Ectodermal cell (in vitro differentiated cells): ENCODE results near the gene KAT5.
A peak's percentile ranks its signal among the peaks of the same experiment; 100 is the strongest.
"Not testable (repeated sequence)": the region's sequence is repeated elsewhere in the genome, so short reads cannot be mapped to it uniquely, and the experiment has no call there.

Experiments used
- H3K27ac ChIP-seq: 2 replicates; pipeline ENCODE4 v1.7.0; 2013; ENCODE audit warnings: mild to moderate bottlenecking, low read depth, low read length; ENCODE audit not compliant: insufficient read depth, poor library complexity, severe bottlenecking
- H3K27me3 ChIP-seq: 2 replicates; pipeline ENCODE4 v1.7.0; 2013; ENCODE audit warnings: mild to moderate bottlenecking, low read length; ENCODE audit not compliant: insufficient read depth, control insufficient read depth, poor library complexity, severe bottlenecking
- H3K36me3 ChIP-seq: one replicate; pipeline ENCODE4 v1.7.0; 2013; ENCODE audit warnings: low read length; ENCODE audit not compliant: control insufficient read depth, insufficient read depth
- H3K4me1 ChIP-seq: one replicate; pipeline ENCODE4 v1.7.0; 2013; ENCODE audit warnings: low read length; ENCODE audit not compliant: control insufficient read depth, insufficient read depth
- H3K4me3 ChIP-seq: 2 replicates; pipeline ENCODE4 v1.7.0; 2013; ENCODE audit warnings: low read depth, low read length, control low read depth; ENCODE audit not compliant: insufficient read depth
- H3K9me3 ChIP-seq: 2 replicates; pipeline ENCODE4 v1.7.0; 2013; ENCODE audit warnings: mild to moderate bottlenecking, low read length, moderate library complexity; ENCODE audit not compliant: control insufficient read depth
- WGBS, 2 experiments: methylation state at CpG; one replicate each; pipeline ENCODE4 v1.1.7; 2013; ENCODE audit warnings: missing lambda C conversion rate in 2 of 2; 5-methylcytosine and 5-hydroxymethylcytosine counted together

The KAT5 gene

GRCh38 chr11:65718964-65719492 is 7.0 kb downstream of the KAT5 start:
- WGBS, 2 experiments, result 91 to 93% methylated on average over 10 of the region's 10 CpGs
- H3K9me3 ChIP-seq, result no peaks in the 10 kb centered on the region
- no peak overlapping the region for H3K4me3 ChIP-seq
- no peaks in the 10 kb centered on the region for H3K27me3 ChIP-seq
- H3K4me1 ChIP-seq, result peaks cover 10% of the 10 kb centered on the region
- no peak overlapping the region for H3K27ac ChIP-seq
- peaks cover 43% of the 10 kb centered on the region for H3K36me3 ChIP-seq

DNA sequence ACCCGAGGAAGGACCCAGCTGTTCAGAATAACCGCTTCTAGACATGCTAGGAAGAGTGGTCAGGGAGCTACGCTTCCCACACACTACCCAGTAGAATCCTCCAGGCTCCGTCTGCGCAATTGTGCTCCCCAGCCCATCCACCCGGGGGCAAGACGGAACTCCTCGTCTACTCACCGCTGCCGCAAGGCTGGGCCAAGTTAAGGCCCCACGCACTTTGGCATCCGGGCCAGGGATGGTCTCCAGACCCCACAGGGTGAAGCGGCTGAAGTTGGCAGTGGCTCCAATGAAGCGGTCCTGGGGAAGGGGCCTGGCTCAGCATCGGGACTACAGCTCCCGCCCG is 7.8 kb downstream of the KAT5 start:
- WGBS, 2 experiments, result 12 to 13% methylated on average over 17 of the region's 17 CpGs
- H3K9me3 ChIP-seq, result no peaks in the 10 kb centered on the region
- H3K4me1 ChIP-seq, result peaks cover 10% of the 10 kb centered on the region
- H3K27me3 ChIP-seq, result no peaks in the 10 kb centered on the region
- peak overlapping the region; percentile 86 for H3K4me3 ChIP-seq
- no peak overlapping the region for H3K27ac ChIP-seq
- peaks cover 35% of the 10 kb centered on the region for H3K36me3 ChIP-seq

GRCh38 chr11:65720211-65720934 is 8.3 kb downstream of the KAT5 start, which contains the start of gene RNASEH2C:
Gene RNASEH2C, minus strand, starts transcription at chr11:65720798. Its CDS starts 40 bp downstream, at chr11:65720758.
- Histone ChIP-seq H3K4me1 (peaks cover 10% of the 10 kb centered on the region), H3K27ac (peak within 1 kb of the TSS; percentile 50), H3K36me3 (peaks cover 29% of the 10 kb centered on the region), H3K9me3 (no peaks in the 10 kb centered on the region), H3K4me3 (peak within 1 kb of the TSS; percentile 86), H3K27me3 (no peaks in the 10 kb centered on the region)
- WGBS, 2 experiments, result 0% methylated on average over 76 of the region's 76 CpGs

DNA sequence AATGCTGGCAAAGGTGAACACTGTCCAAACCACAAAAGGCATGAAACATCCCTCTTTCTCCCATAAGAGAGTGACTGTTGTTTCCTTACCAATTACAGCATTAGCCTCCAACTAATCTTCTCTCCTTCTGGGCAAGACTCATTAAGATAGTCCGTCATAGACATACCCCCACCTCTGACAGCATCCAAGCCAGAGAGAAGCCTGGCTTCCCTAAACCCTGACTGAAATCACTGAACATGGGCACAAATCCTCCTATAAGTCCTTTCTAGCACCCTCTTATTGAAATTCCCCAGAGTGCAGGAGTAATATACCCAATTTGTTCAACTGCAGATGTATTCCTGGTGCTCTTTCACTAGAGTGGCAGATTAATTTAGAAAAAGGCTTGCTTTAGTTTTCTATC is 10.2 kb downstream of the KAT5 start:
- WGBS, 2 experiments, result 88 to 91% methylated on average over 1 of the region's 1 CpG
- Histone ChIP-seq H3K27me3 (no peaks in the 10 kb centered on the region), H3K4me3 (no peak overlapping the region), H3K36me3 (peaks cover 18% of the 10 kb centered on the region), H3K27ac (no peak overlapping the region), H3K9me3 (no peaks in the 10 kb centered on the region), H3K4me1 (peaks cover 10% of the 10 kb centered on the region)

DNA sequence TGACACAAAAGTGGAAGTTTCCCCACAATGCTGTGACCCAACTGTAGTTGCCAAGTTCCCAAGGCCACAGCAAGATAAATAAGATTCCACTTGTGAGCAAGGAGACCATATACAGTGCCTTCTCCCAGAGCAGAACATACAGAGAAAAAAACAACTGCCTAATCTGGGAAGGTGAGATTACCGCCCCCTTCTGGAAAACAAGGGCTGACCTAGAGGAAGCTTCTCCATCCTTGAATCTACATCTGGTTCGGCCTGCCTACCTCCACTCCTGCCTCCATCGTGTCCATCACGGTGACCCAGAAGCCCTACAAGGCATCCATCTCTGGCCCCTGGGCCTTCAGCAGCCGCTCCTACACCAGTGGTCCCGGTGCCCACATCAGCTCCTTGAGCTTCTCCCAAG is 14.6 kb downstream of the KAT5 start:
- Histone ChIP-seq H3K27ac (no peak overlapping the region), H3K4me1 (no peaks in the 10 kb centered on the region), H3K4me3 (no peak overlapping the region), H3K36me3 (no peaks in the 10 kb centered on the region), H3K27me3 (no peaks in the 10 kb centered on the region), H3K9me3 (no peaks in the 10 kb centered on the region)
- WGBS, 2 experiments, result 73% methylated on average over 6 of the region's 6 CpGs

DNA sequence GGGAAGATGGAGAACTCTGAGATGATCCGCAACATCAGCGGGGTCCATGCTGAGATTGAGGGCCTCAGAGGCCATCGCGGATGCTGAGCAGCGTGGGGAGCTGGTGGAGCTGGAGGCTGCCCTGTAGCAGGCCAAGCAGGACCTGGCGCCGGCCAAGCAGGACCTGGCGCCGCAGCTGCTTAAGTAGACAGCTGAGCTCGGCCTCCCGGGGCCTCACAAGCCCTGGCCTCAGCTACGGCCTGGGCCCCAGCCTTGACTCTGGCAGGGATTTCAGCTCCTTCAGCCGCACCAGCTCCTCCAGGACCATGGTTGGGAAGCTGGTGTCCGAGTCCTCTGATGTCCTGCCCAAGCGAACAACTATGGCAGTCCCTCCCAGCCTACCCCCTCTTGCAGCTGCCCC is 15.8 kb downstream of the KAT5 start:
- Histone ChIP-seq H3K9me3 (no peaks in the 10 kb centered on the region), H3K4me3 (no peak overlapping the region), H3K27me3 (no peaks in the 10 kb centered on the region), H3K27ac (no peak overlapping the region), H3K4me1 (no peaks in the 10 kb centered on the region), H3K36me3 (no peaks in the 10 kb centered on the region)
- 91 to 92% methylated on average over 15 of the region's 15 CpGs for WGBS, 2 experiments

DNA sequence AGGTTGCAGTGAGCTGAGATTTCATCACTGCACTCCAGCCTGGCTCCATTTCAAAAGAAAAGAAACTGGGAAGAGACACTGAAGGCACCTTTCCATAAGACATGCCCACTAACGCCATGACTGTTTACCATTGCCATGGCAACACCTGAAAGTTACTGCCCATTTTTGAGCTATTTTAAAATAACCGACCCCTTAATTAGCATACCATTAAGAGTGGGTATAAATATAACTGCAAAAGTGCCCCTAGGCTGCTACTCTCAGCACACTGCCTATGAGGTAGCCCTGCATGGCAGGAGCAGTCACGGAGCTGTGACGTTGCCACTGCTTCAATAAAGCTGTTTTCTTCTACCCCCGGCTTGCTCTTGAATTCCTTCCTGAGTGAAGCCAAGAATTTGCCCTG is 18.4 kb downstream of the KAT5 start:
- no peaks in the 10 kb centered on the region for H3K4me1 ChIP-seq
- H3K4me3 ChIP-seq, result no peak overlapping the region
- H3K9me3 ChIP-seq, result no peaks in the 10 kb centered on the region
- no peaks in the 10 kb centered on the region for H3K27me3 ChIP-seq
- H3K27ac ChIP-seq, result no peak overlapping the region
- H3K36me3 ChIP-seq, result no peaks in the 10 kb centered on the region
- WGBS, 2 experiments, result 74 to 83% methylated on average over 4 to 5 of the region's 5 CpGs

GRCh38 chr11:65735111-65735510 is 23.1 kb downstream of the KAT5 start:
- not testable (repeated sequence) for H3K4me3 ChIP-seq, H3K27me3 ChIP-seq, H3K36me3 ChIP-seq, H3K27ac ChIP-seq, H3K9me3 ChIP-seq, H3K4me1 ChIP-seq
- 79 to 87% methylated on average over 4 of the region's 4 CpGs for WGBS, 2 experiments

DNA sequence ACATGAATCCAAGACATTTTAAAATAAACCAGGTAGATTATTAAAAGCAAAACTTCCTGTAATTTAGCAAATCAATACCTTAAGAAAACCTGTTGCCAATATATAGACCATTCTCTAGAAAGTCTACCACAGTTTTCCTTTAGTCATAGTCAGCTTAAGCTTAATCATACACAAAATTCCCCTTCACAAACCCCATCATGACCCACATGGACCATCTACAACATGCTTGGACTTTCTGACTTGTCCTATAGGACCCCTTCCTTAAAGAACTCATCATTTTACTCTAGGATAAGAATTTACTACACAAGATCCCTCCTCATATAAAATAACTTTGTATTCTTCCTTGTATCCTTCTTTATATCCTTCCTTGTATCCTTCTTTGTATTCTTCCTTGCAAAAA is 24.8 kb downstream of the KAT5 start:
- Histone ChIP-seq H3K36me3 (no peaks in the 10 kb centered on the region), H3K27me3 (no peaks in the 10 kb centered on the region), H3K4me1 (no peaks in the 10 kb centered on the region), H3K4me3 (no peak overlapping the region), H3K9me3 (no peaks in the 10 kb centered on the region), H3K27ac (no peak overlapping the region)

GRCh38 chr11:65739022-65739421 is 27.0 kb downstream of the KAT5 start:
- Histone ChIP-seq H3K9me3 (no peaks in the 10 kb centered on the region), H3K27ac (no peak overlapping the region), H3K4me3 (no peak overlapping the region), H3K36me3 (no peaks in the 10 kb centered on the region), H3K27me3 (no peaks in the 10 kb centered on the region), H3K4me1 (no peaks in the 10 kb centered on the region)
- 67 to 82% methylated on average over 1 of the region's 2 CpGs for WGBS, 2 experiments
